ENCODE results near the gene TBRG4. TPM values are rescaled to one million over a fixed set of nuclear protein-coding genes. Genes with fewer than 3 reads are reported as not detected.
A peak's percentile ranks its signal among the peaks of the same experiment; 100 is the strongest.

Gene TBRG4
- total RNA-seq, 2 experiments from 2014 or later = 197 TPM

DNA sequence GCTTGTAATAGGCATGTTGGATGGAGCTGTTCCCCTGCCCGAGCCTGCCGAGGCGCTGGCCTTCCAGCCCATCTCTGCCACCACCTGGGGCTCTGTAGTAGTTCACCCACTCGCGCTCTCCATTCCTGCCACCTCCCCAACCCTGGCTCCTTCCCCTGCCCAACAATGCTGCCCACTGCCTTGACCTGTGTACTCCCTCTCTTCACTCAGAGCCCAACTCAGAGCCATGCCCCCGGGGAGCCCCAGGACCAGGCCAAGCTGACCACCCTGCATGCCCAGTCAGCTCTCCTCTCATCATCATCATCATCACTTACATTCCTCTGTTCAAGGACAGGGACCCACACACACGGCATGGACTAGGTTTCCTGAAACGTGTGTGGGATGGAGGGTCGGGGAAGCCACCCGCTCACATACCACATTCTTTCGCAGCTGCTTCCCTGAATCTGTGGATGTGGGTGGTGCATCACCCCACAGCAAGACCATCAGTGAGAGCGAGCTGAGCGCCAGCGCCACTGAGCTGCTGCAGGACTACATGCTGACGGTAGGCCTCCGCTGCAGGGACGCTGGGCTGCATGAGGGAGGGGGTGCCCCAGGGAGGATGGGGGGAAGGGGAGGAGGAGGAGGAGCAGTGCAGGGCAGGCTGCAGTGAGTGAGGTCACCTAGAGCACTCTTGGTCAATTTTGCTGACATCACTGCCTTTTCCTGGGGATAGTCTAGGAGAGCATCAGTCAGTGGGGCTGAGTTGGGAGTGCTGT lies 38.3 kb downstream of the TBRG4 start:
- Mint-ChIP-seq H3K9me3 (no peaks in the 10 kb centered on the region), H3K36me3 (ENCODE audit: low read depth) (peaks cover 30% of the 10 kb centered on the region), H3K27me3 (no peaks in the 10 kb centered on the region), H3K27ac (peak overlapping the region; percentile 28), H3K4me3 (no peak overlapping the region), H3K4me1 (ENCODE audit: low read depth) (peaks cover 5% of the 10 kb centered on the region)
- ATAC-seq = no peak
- CTCF ChIA-PET = interaction anchor here (0.6 to 1.2 kb wide), 2 partner anchors 14 to 100 kb away, joined by 3 to 4 read pairs; no protein-coding TSS in a partner anchor
- no peak for TF ChIP-seq CTCF (IDR thresholded peaks at IDR 0.05)
- DNase-seq = no peak
- POLR2A ChIA-PET = interaction anchor here (1.1 to 1.6 kb wide), 2 partner anchors 10 to 90 kb away, joined by 3 to 4 read pairs; no protein-coding TSS in a partner anchor
- intact Hi-C loops (cut with micrococcal nuclease) = no loop called here

DNA sequence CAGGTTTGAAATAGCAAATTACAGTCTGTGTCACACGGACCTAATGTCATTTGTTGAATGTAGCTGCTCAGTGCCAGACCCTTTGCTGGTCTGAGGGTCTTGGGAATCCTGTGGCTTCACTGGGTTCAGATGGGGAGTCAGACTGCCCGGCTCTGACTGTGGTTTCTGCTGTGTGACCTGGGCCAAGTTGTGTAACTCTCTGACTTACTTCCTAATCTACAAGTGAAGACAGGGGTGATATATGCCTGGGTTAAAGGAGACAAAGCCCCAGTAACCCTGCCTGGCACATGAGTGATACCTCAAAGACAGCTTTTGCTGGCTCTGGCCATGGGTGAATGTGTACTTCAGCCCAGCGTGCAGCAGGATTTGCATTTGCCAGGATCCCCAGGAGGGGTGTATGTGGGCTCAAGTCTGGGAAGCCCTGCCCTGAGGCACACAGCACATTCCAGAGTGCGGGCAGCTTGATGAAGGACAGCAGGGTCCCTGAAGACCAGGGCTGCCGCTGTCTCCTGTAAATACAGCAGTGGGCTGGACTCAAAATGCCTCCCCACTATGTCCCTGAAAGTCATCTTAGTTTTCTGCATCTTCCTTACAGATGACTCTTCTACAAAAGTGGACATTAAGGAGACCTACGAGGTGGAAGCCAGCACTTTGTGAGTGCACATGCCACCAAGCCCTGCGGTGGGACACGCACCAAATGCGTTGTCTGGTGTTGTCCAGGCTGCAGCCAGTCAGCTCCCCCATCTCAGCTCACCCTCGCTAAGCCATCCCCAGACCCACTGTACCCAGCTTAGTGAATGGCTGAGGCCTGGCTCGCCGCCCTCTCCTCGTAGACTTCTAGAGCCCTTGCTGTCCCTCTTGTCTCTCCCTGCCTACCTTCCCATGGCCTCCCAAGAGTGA lies 39.1 kb downstream of the TBRG4 start:
- CTCF ChIA-PET = interaction anchor here (0.6 to 1.2 kb wide), 2 partner anchors 15 to 99 kb away, joined by 3 to 4 read pairs; no protein-coding TSS in a partner anchor
- Mint-ChIP-seq H3K27ac (peak overlapping the region; percentile 35), H3K4me1 (ENCODE audit: low read depth) (peaks cover 5% of the 10 kb centered on the region), H3K4me3 (no peak overlapping the region), H3K27me3 (no peaks in the 10 kb centered on the region), H3K36me3 (ENCODE audit: low read depth) (peaks cover 37% of the 10 kb centered on the region), H3K9me3 (no peaks in the 10 kb centered on the region)
- DNase-seq (no peak), ATAC-seq (no peak)
- POLR2A ChIA-PET = interaction anchor here (1.0 to 1.6 kb wide), 4 partner anchors 9 to 110 kb away, joined by 3 to 4 read pairs (median 3); no protein-coding TSS in a partner anchor
- TF ChIP-seq CTCF (IDR thresholded peaks at IDR 0.05) = no peak
- intact Hi-C loops (cut with micrococcal nuclease) = no loop called here

GRCh38 chr7:45071528-45071927 lies 40.0 kb downstream of the TBRG4 start:
- Mint-ChIP-seq H3K4me1 (ENCODE audit: low read depth) (peaks cover 5% of the 10 kb centered on the region), H3K36me3 (ENCODE audit: low read depth) (peaks cover 37% of the 10 kb centered on the region), H3K27me3 (no peaks in the 10 kb centered on the region), H3K27ac (no peak overlapping the region), H3K4me3 (no peak overlapping the region), H3K9me3 (no peaks in the 10 kb centered on the region)
- CTCF ChIA-PET = no interaction called here
- ATAC-seq (no peak), DNase-seq (no peak)
- intact Hi-C loops (cut with micrococcal nuclease) = no loop called here
- TF ChIP-seq CTCF (IDR thresholded peaks at IDR 0.05) = no peak
- POLR2A ChIA-PET = interaction anchor here (1.0 to 1.2 kb wide), 2 partner anchors 98 to 109 kb away, joined by 3 read pairs; no protein-coding TSS in a partner anchor

DNA sequence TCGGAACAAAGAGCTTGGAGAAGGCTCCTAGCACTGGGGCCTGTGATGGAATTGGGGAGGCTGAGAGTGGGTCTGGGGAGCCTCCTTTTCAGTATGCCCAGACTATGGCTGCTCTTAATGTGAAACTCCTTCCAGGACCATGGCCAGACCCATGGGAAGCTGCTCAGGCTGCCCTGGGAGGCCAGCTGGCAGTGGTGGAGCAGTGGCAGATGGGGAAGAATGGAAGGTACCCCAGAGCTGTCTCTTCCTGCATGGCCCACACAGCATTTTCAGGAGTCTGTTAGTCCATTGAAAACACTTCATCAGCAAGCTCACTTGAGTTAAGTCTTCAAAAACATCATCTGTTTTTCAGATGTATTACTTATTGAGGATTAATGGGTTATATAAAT lies 41.2 kb downstream of the TBRG4 start:
- no peaks in the 10 kb centered on the region for H3K27me3 Mint-ChIP-seq
- DNase-seq (no peak), ATAC-seq (no peak)
- intact Hi-C loops (cut with micrococcal nuclease) = no loop called here
- peaks cover 7% of the 10 kb centered on the region for H3K4me1 Mint-ChIP-seq (ENCODE audit: low read depth)
- no peaks in the 10 kb centered on the region for H3K9me3 Mint-ChIP-seq
- H3K27ac Mint-ChIP-seq = no peak overlapping the region
- peaks cover 38% of the 10 kb centered on the region for H3K36me3 Mint-ChIP-seq (ENCODE audit: low read depth)
- ChIA-PET CTCF (interaction anchor here (1.4 to 1.9 kb wide), 3 partner anchors 45 to 96 kb away, joined by 5 to 6 read pairs (median 5); no protein-coding TSS in a partner anchor), POLR2A (interaction anchor here (1.1 to 1.5 kb wide), 2 partner anchors 15 to 19 kb away, joined by 3 to 6 read pairs; no protein-coding TSS in a partner anchor)
- no peak overlapping the region for H3K4me3 Mint-ChIP-seq
- no peak for TF ChIP-seq CTCF (IDR thresholded peaks at IDR 0.05)

All from activated CD8-positive, alpha-beta T cell treated with anti-CD3 and anti-CD28 coated beads for 36 hours (primary cell).